GM12878 (cell line): Measurements from ENCODE around the gene HUNK.

Experiments
- CBFB ChIP-seq: IDR thresholded peaks from 2 replicates; pipeline ENCODE4 v1.6.1; 2016; ENCODE audit warnings: antibody characterized with exemption, low read depth
- CHD2 ChIP-seq: IDR thresholded peaks from 2 replicates; pipeline ENCODE4 v1.6.1; 2011; ENCODE audit warnings: low read depth, low read length, improper control_type of control experiment, borderline replicate concordance
- TAF1 ChIP-seq: IDR thresholded peaks from 2 replicates; pipeline ENCODE4 v1.6.1; 2011; ENCODE audit warnings: mild to moderate bottlenecking, low read depth, low read length, borderline replicate concordance
- TF ChIP-seq, protein P1 (sequence below), 3 experiments: IDR thresholded peaks in 2 of 3; conservative IDR thresholded peaks in 1 of 3; 2 replicates each; pipeline ENCODE4 v1.5.1; 2011; ENCODE audit warnings: low read depth in 3 of 3, low read length in 3 of 3, mild to moderate bottlenecking in 3 of 3, control low read depth in 2 of 3, moderate library complexity in 2 of 3, inconsistent platforms in 1 of 3, mixed read lengths in 1 of 3; ENCODE audit not compliant: control insufficient read depth in 2 of 3, insufficient read depth in 1 of 3; ENCODE audit errors: extremely low read depth in 1 of 3

DNA sequence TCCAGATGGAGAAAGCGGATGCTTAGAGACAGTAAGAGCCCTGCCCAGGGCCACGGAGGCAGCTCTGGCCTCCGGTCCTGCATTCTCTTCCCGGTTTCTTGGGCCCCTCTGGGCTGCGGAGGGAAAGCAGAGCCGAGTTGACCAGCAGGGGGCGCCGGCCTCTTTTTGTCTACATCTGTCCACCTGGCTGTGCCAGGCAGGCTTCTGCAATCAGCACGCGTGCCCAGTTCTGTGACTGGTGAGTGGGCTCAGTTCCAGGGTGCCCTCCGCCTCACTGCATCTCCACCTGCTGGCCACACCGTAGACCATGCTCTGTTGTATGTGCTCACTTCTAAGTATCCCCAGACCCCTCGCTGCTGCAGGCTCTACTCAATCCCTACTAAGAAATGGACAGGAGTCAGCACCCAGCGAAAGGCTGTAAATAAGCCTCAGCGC, 6.7 kb upstream of the HUNK start:
- TF ChIP-seq CHD2: no peak
- TF ChIP-seq, protein P1, sequence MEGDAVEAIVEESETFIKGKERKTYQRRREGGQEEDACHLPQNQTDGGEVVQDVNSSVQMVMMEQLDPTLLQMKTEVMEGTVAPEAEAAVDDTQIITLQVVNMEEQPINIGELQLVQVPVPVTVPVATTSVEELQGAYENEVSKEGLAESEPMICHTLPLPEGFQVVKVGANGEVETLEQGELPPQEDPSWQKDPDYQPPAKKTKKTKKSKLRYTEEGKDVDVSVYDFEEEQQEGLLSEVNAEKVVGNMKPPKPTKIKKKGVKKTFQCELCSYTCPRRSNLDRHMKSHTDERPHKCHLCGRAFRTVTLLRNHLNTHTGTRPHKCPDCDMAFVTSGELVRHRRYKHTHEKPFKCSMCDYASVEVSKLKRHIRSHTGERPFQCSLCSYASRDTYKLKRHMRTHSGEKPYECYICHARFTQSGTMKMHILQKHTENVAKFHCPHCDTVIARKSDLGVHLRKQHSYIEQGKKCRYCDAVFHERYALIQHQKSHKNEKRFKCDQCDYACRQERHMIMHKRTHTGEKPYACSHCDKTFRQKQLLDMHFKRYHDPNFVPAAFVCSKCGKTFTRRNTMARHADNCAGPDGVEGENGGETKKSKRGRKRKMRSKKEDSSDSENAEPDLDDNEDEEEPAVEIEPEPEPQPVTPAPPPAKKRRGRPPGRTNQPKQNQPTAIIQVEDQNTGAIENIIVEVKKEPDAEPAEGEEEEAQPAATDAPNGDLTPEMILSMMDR (IDR thresholded peaks at IDR 0.05 in 2 of 3, conservative IDR thresholded peaks at IDR 0.05 in 1 of 3; ENCODE audit: control insufficient read depth in 2 of 3, extremely low read depth in 1 of 3, insufficient read depth in 1 of 3, low read depth in 3 of 3, low read length in 3 of 3): peak; percentile 66 to 79 (median 76)
- TF ChIP-seq TAF1: no peak
- TF ChIP-seq CBFB: no peak
